Kidney (tissue), 14 donors: ENCODE results near the gene UNKL. TPM values are rescaled to one million over a fixed set of nuclear protein-coding genes. Genes with fewer than 3 reads are reported as not detected.

Source experiments
- DNase-seq, 5 donors: peaks; one replicate each; pipeline ENCODE4 v3.0.0-alpha.2; 2013 to 2020
- FAIRE-seq: peaks from 2 replicates; lab custom pipeline; 2012; peaks lifted over from hg19 to GRCh38; lab: Jason Lieb, UNC
- H3K27ac ChIP-seq, 2 donors: one replicate each; pipeline ENCODE4 v1.7.0; 2013; ENCODE audit warnings: low read depth in 2 of 2, low read length in 2 of 2, inconsistent platforms in 1 of 2
- H3K27me3 ChIP-seq: one replicate; pipeline ENCODE4 v1.7.1; 2013; ENCODE audit warnings: low read length, inconsistent platforms; ENCODE audit not compliant: control insufficient read depth, insufficient read depth
- H3K36me3 ChIP-seq, 3 donors: one replicate each; pipeline versions ENCODE4 v1.7.0 to v1.7.1; 2013; ENCODE audit warnings: low read length in 3 of 3, control low read depth in 1 of 3, inconsistent platforms in 1 of 3; ENCODE audit not compliant: insufficient read depth in 3 of 3, control insufficient read depth in 2 of 3
- H3K4me1 ChIP-seq, 3 donors: one replicate each; pipeline versions ENCODE4 v1.7.0 to v1.7.1; 2013; ENCODE audit warnings: low read length in 3 of 3, inconsistent platforms in 1 of 3, low read depth in 1 of 3; ENCODE audit not compliant: control insufficient read depth in 2 of 3, insufficient read depth in 2 of 3
- H3K4me3 ChIP-seq, 3 donors: one replicate each; pipeline versions ENCODE4 v1.7.0 to v1.8.1; 2013; ENCODE audit warnings: low read length in 3 of 3, control low read depth in 1 of 3, inconsistent platforms in 1 of 3
- H3K9ac ChIP-seq, 3 donors: one replicate each; pipeline versions ENCODE4 v1.7.0 to v1.7.1; 2013; ENCODE audit warnings: low read length in 3 of 3, control low read depth in 1 of 3, inconsistent platforms in 1 of 3
- H3K9me3 ChIP-seq, 3 donors: one replicate each; pipeline versions ENCODE4 v1.7.0 to v1.7.1; 2013; ENCODE audit warnings: low read length in 3 of 3, control low read depth in 1 of 3, inconsistent platforms in 1 of 3; ENCODE audit not compliant: control insufficient read depth in 2 of 3, insufficient read depth in 1 of 3
- intact Hi-C: fragments of 100-400 bp; cut with DNase I; formaldehyde crosslinking; loops from one replicate; pipeline ENCODE4 v1.11.1; 2022
- polyA plus RNA-seq: library from polyadenylated mRNA; stranded (reverse); fragments of 350-450 nt; fragmentation: Illumina TruSeq; extraction: RNeasy Lipid Tissue Mini Kit (QIAGEN cat#74804); gene quantifications from one replicate; pipeline ENCODE4 v1.2.3, GENCODE V29; 2014; ENCODE audit warnings: low read depth, low replicate concordance; ENCODE audit not compliant: insufficient read depth
- total RNA-seq: library from RNA; stranded (reverse); fragmentation: NEBNext Ultra II Directional; extraction: Animal tissue kit (Norgen Biotek cat#: 25700); gene quantifications from one replicate; pipeline ENCODE4 v1.2.1, GENCODE V29; 2021
- TF ChIP-seq, protein P1 (sequence below): IDR thresholded peaks from 3 replicates; pipeline ENCODE4 v1.5.1; 2012; ENCODE audit warnings: mild to moderate bottlenecking, moderate library complexity, borderline replicate concordance; ENCODE audit not compliant: insufficient read depth; ENCODE audit errors: extremely low read depth
- donor health status: control.
- donor health status: control.
- donor health status: control.
- donor health status: control.
- donor health status: control.
- donor health status: DM: yes; HTN: yes; CAD: no.
- donor health status: Normal renal cell carcinoma (clear cell type).

Gene UNKL
- total and polyA plus RNA-seq, 2 donors from 2014 or later, result 5.5 to 26.0 TPM

DNA sequence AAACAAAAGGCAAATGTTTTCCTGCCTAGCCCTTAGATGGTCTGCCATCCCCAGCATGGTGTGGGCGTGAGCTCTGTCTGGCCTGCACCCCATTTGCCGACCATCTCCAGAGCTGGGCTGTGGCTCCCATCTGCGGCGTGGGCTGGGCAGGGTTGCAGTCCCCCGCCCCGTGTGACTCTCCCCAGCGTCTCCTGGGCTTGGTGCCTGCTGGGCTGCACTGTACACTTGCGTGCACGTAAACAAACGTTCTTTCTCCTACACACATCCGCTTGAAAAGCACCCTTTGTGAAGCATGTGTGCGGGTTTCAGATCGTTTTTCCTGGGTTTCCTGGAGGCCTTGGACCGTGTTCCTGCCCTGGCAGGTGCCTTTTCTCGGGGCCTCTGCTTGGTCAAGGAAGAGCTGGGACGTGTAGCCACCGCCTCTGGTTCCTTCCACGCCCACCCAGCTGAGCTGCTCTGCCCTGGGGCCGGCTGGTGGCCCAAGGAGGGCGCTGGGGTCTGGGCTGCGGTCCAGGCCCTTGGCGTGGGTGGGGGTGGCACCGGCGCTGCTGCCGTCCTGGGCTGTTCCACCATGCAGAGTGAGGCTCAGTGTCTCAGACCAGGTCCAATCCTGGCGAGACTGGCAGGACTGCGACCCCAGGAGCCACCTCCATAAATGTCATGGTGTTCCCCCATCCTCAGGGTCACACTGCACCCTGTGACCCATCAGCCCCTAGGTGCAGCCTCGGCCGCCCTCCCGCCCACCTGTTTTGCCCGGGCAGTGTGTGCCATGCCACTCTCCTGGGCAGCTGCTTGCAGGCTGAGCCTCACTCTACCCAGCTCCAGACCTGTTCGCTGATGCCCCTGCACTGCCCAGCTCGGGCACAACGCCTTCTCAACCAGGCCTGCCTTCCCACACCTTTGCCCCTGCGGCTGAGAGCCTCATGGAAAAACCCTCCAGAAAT lies 90.9 kb downstream of the UNKL start:
- no peaks in the 10 kb centered on the region for H3K4me1 ChIP-seq
- no peak overlapping the region for H3K27ac ChIP-seq
- TF ChIP-seq, protein P1, sequence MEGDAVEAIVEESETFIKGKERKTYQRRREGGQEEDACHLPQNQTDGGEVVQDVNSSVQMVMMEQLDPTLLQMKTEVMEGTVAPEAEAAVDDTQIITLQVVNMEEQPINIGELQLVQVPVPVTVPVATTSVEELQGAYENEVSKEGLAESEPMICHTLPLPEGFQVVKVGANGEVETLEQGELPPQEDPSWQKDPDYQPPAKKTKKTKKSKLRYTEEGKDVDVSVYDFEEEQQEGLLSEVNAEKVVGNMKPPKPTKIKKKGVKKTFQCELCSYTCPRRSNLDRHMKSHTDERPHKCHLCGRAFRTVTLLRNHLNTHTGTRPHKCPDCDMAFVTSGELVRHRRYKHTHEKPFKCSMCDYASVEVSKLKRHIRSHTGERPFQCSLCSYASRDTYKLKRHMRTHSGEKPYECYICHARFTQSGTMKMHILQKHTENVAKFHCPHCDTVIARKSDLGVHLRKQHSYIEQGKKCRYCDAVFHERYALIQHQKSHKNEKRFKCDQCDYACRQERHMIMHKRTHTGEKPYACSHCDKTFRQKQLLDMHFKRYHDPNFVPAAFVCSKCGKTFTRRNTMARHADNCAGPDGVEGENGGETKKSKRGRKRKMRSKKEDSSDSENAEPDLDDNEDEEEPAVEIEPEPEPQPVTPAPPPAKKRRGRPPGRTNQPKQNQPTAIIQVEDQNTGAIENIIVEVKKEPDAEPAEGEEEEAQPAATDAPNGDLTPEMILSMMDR, result no peak
- DNase-seq (no peak), FAIRE-seq (no peak)
- no peaks in the 10 kb centered on the region for H3K9me3 ChIP-seq
- H3K36me3 ChIP-seq, result peaks cover 5 to 47% (median 13%) of the 10 kb centered on the region in 3 donors
- H3K4me3 ChIP-seq, result no peak overlapping the region
- intact Hi-C loops, result no loop called here
- H3K9ac ChIP-seq, result no peak overlapping the region
- H3K27me3 ChIP-seq, result no peaks in the 10 kb centered on the region

DNA sequence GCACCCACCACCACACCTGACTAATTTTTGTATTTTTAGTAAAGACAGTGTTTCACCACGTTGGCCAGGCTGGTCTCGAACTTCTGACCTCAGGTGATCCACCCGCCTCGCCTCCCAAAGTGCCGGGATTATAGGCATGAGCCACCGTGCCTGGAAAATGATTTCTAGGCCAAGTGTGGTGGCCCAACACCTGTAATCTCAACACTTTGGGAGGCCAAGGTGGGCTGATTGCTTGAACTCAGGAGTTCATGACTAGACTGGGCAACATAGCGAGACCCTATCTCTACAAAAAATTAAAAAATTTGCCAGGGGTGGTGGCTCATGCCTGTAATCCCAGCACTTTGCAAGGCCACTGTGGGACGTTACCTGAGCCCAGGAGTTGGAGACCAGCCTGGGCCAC lies 92.1 kb downstream of the UNKL start:
- Histone ChIP-seq H3K4me3 (no peak overlapping the region), H3K4me1 (no peaks in the 10 kb centered on the region), H3K36me3 (peaks cover 8 to 59% (median 23%) of the 10 kb centered on the region in 3 donors), H3K27ac (no peak overlapping the region), H3K27me3 (no peaks in the 10 kb centered on the region), H3K9me3 (no peaks in the 10 kb centered on the region), H3K9ac (no peak overlapping the region)
- no peak for FAIRE-seq
- intact Hi-C loops, result no loop called here
- no peak for DNase-seq
- TF ChIP-seq, protein P1, result no peak

DNA sequence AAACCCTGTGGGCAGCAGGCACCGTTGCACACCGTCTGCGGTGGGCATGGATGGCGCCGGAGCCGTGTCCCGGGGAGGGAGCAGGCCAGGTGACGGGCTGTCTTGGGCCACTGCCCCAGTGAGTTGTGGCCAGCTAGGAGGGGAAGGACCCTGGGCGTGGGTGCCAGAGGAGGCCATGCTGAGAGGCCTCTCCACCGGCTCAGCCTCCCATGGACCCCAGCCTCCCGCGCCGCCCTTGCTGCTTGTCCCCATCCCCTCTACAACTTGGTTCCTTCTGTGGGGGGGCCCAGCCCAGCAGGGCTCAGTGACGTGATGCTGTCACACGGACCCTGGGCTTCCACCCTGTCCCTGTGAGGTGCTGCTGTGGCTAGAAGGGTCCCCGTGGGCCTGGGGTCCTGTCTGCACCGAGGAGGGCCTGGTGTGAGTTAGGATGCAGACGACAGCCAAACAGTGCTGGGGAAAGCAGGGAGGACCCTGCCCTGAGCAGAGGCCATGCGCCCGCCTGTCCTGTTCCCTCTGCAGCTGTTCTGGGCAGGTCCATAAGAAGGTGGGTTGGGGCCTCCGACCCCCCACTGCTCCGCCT lies 93.8 kb downstream of the UNKL start:
- Histone ChIP-seq H3K4me1 (no peaks in the 10 kb centered on the region), H3K9ac (no peak overlapping the region), H3K9me3 (no peaks in the 10 kb centered on the region), H3K27ac (no peak overlapping the region), H3K27me3 (no peaks in the 10 kb centered on the region), H3K4me3 (no peak overlapping the region), H3K36me3 (peaks cover 11 to 69% (median 36%) of the 10 kb centered on the region in 3 donors)
- intact Hi-C loops, result no loop called here
- TF ChIP-seq, protein P1, result no peak
- DNase-seq (no peak), FAIRE-seq (no peak)
